Loucy (cell line): ENCODE measurements around the gene ANKRD13D.

Source experiments
- CTCF ChIP-seq: fragments of 200-600 bp; sonication (generic); conservative IDR thresholded peaks from 2 replicates; pipeline ENCODE4 v1.5.1; 2014; ENCODE audit warnings: mild to moderate bottlenecking, antibody characterized with exemption, low read length
- EZH2phosphoT487 ChIP-seq: fragments of 200-600 bp; IDR thresholded peaks from 2 replicates; pipeline ENCODE4 v1.6.1; 2018; ENCODE audit warnings: antibody characterized with exemption, mild to moderate bottlenecking, moderate library complexity, borderline replicate concordance

- peak; percentile 51 for TF ChIP-seq CTCF
- no peak for TF ChIP-seq EZH2phosphoT487
Measured at GRCh38 chr11:67265633-67266448, 23.3 kb upstream of the ANKRD13D start.
